ENCODE results near the gene SSTR3. TPM values are rescaled to one million over a fixed set of nuclear protein-coding genes. Genes with fewer than 3 reads are reported as not detected.
"Not testable (repeated sequence)": the region's sequence is repeated elsewhere in the genome, so short reads cannot be mapped to it uniquely, and the experiment has no call there.

The SSTR3 gene
- total RNA-seq, 1 donor from 2014 or later: 0.10 TPM

DNA sequence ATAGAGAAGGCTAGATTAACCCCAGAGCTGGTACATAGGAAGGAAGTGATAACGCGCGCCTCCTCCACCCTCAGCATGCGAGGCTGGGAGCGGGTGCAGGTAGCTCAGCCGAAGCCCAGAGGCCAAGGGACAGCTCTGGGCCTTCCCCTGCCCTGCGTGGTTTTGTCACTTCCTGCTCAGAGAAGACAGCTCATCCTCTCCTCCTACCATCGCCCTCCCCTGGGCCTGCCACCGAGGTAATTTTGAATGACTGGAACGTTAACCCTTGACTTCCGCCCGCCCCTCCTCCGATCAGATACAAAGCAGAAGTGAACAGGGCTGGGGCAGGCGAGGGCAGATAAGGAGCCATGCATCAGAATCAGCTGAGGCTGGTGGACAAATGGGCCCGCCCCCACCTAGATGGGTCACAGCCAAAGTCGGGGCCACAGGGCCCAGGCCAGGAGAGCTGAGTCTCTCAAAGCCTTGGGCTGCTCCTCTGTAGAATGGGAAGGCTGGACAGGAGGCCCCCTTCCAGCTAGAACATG is 30.2 kb upstream of the SSTR3 start:
- DNase-seq: no peak

DNA sequence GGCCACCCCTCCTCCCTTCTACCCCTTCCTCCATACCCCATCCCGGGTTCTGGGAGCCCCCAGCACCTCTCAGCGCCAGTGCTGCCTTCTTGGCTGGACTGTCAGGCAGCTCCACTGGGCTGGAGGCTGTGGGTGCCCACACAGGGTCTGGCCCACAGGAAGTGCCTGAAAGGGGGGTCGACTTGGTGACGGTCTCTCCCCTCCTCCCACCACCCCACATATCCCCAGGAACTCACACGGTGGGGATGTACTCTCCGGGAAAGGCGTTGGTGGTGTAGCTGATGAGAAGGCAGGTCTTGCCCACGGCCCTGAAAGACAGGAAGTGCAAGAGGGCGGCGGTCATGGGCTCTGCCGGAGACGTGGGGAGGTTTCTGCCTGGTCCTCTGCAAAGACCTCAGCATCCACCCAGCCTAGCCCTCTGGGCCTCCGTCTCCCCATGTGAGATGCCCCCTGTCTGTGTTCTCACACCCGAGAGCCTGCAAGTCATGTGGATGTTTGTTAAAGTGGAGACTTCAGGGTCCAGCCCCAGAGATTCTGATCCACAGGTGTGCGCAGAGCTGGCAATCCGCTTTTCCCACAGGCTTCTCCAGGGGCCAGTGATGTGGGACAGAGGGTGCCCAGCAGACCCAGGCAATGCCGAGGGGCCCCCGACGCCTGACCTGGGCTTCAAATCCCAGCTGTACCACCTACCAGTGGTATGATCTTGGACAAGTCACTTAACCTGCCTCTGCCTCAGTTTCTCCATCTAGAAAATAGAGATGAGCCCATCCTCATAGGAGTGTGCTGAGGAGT is 29.3 kb upstream of the SSTR3 start:
- no peak for DNase-seq

DNA sequence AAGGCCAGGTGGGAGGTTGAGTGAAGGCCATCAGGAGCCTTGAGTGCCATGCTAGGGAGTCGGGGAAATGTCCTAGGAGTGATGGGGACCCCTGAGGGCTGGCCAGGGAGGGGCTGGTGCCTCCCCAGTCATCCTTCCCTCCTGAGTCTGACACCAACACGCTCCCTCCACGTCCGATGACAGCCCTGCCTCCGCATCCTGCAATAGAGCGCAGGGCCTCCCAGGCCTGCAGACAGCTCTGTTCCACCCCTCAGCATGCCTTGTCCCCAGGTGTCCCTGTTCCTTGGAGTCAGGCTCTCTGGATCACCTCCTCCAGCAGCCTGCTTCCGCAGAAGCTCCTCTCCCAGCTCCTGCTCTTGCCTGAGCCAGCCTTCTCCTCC is 28.7 kb upstream of the SSTR3 start:
- DNase-seq: no peak

DNA sequence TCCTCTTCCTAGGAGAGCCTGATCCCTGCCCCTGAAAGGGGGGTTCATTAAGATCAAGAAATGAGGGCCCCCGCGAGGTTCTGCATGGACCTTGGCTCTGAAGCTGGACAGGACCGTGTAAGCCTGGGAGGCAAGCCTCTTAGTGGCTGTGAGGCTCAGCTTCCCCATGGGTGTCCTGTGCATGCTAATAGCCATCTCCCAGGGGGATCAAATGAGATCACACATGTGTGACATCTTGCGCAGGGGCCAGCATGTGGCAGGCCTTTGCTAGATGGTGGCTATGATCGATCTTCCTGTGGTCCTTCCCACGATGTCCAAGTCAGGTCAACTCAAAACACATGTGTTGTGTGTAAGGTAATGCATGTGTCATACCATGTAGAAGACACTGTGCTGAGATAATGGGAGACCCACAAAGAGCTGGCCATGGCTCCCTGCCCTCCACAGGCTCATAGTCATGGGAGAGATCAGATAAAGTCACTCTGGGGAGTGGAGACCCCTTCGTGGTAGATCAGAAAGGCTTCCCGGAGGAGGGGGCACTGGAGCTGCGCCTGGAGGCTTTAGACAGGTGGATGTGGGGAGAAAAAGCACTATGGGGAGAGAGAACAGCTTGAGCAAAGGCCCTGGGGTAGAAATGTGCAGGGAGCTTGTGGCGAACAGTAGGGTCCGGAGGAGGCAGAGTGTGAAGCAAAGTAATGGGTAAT is 28.1 kb upstream of the SSTR3 start:
- no peak for DNase-seq

DNA sequence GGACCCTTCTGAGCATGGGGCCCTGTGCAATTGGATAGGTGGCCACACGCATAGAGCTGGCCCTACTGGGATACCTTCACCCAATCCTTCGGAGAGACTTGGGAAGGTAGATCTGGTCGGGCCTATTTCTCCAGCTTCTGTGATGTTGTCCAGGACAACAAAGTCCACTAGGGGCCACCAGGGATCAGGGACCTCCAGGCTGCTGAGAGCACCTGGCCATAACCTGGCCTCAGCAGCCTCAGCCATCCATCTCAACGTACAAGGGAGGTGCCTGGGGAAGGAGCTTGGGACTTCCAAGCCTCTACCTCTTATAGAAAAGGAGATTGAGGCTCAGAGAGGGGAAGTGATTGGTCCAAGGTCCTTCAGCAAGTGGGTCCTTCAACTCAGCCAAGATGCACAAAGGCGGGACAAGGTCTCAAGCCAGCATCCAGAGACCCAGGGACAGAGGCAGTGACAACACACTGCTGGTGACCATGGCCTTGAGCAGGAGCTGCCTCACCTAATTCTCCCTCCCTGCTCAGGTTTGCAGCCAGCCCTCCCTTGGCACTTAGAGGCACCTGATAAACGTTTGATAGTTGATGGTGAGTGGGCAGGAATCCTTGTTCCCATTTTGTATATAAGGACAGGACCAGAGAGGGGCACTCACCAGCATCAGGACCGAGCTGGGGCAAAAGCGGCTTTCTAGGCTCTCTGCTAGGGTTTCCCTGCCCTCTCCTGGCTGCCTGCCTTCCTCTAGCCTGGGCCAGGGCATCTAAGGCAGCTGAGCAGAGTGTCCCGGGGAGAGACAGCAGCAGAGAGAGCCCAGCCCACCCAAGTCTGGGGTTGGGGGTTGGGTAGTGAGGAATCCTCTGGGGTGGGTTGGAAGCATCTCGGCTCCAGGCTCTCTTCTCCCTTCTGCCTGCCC is 27.3 kb upstream of the SSTR3 start:
- DNase-seq: no peak

DNA sequence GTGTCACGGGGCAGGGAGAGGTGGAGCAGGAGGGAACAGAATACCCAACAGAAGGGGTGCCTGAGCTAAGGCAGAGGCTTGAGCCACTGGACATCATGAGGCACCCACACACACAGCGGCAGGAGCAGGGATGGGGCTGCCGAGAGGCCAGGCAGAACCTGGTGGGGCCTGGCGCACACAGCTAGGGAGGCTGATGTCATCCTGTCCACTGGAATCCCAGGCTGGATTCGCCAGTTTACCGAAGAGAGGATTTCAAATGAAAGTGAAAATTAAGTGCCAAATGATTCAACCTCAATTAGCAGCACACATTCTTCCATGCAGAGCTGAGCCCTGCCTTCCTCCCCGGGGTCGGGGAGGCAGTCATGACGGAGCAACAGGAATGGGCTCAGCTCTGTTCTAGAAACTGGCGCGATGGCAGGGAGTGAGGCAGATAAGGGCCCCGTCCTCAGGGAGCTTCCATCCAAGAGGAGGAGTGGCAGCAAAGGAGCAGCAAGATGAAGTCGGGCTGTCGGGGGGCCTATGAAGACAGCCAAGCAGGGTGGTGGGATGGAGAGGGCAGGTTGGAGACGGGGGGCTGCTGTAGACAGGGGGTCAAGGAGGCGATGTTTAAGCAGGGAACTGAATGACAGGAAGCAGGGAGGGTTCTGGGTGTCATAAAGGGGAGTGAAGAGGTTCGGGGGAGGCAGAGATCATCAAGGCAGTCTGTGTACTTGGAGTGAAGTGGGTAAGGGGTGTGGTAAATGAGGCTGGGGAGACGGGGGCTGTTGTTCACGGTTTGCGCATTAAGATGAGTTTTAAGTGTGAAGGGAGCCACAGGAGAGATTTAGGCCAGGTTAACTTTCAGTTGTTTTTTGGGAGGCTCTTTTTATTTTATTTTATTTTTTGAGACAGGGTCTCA is 25.3 kb upstream of the SSTR3 start:
- DNase-seq: peak; percentile 28

DNA sequence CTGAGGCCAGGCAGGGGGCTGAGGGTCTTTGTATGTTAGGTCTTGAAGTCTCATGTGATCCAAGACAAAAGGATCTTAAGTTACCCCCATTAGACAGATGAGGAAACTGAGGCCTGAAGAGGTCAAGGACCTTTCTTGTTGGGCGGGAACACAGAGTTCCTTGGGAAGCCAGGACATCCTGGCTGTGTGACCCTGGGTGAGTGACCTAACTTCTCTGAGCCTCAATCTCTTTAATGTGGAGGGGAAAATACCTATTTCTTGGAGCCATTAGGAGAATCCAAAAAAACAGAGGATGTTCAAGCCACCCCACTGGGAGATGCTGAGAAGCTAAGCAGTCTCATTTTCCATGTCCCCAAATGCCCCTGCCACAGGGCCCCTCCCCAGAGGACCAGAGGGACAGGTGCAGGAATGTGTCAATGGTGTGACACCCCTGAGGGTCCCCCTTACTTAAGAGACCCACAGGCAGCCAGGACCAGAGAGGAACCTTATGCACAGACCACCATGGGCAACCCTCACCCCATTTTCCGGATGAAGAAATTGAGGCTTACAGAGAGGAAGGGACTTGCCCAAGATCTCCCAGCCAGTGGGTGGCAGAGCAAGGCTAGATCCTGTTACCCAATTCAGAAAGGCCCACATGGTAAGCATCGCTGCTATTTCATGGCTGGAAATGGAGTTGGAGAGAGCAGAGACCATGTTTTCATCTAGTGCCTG is 23.8 kb upstream of the SSTR3 start:
- no peak for DNase-seq

DNA sequence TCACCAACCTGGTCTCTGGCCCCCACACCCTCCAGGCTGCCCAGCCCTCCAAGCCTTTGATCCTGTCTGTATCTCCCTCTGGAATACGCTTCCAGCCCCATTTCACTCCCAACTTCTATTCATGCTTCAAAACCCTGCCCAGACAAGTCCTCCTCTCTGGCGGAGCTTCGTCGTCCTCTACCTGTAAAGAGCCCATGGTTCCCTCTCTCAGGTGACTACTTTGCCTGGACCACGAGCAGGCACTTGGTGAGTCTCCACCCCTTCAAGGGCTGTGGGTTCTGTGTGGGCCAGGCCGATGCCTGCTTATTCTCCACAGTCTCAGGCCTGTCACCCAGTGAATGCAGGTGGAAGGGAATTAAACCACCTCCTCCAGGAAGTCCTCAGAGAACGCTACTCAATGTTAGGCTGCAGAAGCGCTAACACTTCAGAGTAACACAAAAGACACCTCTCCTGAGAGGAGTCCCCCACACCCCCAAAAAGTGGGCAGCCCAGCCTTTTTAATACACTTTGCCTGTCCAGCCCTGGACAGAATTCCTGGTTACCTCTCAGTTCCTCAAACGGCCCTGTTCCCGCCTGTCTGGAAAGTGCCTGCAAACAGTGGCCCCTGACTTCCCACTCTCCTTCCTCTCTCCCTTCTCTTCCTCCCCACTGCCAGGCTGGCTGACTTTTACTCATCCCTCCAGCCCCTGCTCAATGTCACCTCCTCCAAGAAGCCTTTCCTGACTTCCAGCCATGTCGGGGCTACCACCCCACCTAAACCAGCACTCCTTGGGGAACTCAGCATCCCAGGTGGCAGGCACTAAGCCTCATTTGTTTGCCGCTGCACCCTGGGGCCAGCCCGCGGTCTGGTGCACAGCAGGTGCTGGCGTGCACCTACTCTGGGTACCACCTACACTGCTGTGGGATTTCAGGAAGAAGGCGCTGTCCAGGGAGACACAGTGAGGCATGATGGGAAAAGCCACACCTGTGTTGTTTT is 22.7 kb upstream of the SSTR3 start:
- DNase-seq: no peak

DNA sequence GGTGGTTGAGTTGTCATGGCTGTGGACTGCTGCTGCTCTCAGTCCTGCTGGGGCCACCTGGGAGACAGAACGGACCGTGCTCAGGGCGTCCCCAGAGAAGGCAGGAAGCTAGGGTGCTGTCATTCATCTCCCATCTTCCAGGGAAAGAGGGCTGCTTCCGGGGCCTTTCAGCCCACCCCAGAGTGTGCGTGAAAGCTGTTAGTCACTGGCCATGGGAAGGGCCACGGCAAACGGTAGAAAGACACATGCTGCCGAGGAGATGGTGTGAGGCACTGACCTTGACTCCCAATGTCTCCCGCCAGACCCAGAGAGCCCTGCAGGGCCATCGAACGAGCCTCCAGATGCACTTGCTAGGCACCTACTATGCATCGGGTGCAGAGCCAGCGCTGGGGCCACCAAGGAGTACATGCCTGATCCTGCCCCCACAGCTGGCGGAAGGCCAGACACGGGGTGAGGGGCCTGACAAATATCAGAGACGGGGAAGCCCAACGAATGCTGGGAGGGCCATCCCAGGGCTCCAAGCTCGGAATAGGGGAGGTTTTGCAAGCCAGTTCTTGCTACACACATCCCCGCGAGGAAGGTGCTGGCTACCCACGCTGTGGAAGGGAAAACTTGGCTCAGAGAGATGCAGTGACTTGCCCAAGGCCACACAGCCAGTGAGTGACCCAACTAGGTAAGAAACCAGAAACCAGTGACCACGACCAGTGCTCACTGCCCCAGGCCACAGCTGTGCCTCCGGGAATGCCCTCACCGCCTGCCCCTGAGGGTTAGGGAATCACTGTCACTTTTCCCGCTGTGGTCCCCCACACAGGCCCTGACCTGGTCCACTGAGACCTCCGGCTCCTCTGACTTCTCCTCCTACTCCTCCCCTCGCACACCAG is 21.7 kb upstream of the SSTR3 start:
- DNase-seq: no peak

DNA sequence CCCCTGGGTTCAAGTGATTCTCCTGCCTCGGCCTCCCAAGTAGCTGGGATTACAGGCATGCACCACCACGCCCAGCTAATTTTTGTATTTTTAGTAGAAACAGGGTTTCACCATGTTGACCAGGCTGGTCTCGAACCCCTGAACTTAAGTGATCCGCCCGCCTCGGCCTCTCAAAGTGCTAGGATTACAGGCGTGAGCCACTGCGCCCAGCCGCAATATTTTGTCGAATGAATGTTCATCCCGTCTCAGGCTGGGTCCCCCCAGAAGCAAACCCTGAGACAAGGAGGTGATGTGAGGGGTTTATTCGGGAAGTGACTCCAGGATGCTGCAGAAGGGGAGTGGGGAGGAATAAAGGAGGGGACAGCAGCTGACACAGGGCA is 21.1 kb upstream of the SSTR3 start:
- not testable (repeated sequence) for DNase-seq

DNA sequence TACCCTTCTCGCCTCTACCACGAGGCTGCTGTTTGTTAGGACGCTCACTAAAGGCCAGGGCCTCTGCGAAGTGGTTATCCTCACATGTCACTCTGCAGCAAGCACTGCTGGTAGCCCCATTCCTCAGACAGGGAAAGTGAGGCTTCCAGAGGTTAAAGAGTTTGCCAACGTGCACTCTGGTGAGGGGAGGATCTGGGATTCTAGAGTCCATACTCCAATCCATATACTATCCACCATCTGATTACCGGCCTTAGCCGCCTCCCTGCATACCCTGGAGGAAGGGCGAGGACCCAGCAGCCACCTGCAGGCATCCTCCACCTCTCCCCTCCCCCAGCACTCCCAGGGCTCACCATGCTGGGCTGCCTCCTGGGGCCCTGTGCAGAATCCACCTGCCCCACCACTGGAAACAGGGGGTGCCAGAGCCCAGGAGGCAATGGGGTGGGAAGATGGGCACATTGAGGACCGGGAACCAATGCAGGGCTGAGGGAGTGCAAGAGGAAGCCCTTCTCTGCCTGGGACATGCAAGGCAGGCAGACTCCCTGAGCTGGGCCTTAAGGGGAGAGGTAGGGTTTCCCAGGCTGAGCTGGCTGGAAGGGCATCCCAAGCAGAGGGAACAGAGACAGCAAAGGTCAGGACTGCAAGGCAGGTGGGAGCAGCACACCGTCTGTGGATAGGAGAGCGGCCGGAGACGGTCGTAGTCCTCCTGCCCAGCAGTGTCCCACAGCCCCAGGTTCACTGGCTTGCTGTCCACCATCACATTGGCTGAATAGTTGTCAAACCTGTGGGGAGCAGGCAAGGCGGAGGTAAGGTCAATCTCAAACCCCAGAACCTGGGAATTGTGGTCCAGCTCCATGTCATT is 20.1 kb upstream of the SSTR3 start:
- DNase-seq: no peak

DNA sequence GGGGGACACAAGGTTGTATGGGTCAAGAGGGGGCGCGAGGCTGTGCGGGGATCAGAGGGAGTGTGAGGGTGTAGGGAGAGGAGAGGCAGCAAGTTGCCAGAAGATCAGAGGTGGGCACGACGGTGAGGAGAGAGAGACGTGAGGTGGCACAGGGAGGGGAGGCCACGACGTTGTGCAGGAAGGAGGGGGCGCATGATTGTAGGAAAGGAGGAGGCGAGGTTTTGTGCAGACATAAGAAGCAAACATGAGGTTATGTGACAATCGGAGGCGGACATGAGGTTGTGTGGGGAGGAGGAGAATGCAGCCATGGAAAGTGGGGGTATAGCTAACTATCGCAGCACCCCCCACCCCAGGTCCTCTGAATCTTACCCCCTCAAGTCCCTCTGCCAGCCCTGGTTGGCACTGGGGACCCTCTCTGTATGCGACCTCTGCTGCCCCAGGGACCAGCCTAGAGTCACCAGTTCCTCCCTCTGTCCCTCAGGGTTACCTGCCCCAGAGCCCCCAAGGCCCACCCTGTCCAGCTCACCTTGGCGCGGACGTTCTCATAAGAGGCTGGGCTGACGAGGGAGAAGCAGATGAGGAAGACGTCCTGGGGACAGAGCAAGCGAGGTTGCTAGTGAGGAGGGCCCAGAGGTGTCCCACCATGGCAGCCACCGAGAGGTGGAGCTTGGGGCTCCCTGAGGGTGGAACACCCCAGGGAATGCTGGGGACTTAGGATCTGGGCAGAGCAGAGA is 19.3 kb upstream of the SSTR3 start:
- DNase-seq: no peak

DNA sequence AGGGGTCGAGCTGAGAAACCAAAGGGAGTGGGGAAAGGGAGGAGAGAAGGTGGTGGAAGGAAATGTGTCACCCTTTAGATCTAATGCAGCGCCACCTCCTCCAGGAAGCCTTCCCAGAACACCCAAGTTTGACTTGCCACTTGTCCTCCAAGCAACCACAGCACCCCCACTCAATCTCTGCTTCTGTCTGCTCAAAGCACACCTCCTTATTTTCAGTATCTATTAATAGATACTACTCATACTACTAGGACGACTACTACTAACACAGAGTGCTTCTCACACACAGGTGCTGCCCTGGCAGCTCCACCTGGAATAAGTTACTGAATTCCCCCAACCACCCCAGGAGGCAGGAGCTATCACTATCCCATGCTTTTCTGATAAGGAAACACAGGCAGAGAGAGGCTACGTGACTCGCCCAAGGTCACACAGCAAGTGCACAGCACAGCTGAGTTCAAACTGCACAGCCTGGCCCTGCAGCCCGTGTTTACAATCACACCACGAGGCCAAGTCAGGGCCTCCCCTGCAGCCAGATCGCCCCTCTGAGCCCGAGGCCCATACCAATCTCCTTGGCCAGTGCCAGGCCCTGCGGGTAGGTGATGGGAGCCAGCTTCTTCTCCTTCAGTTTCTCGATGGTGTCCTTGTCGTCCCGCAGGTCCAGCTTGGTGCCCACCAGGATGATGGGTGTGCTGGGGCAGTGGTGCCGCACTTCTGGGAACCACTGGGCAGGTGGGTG is 18.6 kb upstream of the SSTR3 start:
- DNase-seq: no peak

DNA sequence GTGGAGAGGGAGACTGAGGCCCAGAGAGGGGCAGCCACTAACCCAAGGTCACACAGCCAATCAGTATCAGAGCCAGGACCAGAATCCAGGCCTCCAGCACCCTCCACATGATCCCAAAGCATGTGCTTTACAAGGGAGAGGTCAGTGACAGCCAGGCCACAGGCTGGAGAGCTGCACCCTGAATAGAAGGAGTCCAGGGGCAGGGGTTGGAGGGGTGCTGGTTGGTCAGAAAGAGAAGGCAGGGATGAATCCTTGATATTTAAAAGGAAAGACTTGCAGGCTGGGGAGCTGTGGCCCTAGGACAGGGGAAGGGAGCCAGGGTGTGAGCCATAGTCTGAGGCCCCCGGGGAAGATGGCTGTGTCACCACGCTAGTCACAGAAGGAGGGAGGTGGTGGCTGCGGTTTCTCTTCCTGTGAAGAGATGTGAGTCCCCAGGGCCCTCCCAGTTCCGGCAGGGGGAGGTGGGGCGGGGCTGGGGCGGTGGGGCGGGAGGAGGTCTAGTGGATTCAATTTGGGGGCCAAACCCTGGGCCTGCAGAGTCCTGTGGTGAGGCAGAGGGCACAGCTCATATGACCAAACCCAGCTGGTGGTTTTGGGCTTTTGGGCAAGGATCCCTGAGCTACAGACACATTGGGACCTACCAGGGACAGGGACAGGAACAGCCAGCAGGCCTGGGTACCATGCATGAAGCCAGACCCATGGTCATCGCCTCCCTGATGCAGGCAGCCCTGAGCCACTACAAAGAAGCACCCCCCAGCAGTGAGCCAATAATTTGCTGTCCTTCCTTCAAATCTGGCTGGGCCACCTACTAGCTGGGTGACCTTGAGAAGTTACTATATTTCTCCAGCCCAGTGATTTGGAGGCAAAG is 17.8 kb upstream of the SSTR3 start:
- DNase-seq: no peak
